ENCODE data around the gene BIN1. TPM values are rescaled to one million over a fixed set of nuclear protein-coding genes. Genes with fewer than 3 reads are reported as not detected.

The BIN1 gene
- total RNA-seq, 2 donors from 2014 or later = 24.4 to 43.5 TPM

DNA sequence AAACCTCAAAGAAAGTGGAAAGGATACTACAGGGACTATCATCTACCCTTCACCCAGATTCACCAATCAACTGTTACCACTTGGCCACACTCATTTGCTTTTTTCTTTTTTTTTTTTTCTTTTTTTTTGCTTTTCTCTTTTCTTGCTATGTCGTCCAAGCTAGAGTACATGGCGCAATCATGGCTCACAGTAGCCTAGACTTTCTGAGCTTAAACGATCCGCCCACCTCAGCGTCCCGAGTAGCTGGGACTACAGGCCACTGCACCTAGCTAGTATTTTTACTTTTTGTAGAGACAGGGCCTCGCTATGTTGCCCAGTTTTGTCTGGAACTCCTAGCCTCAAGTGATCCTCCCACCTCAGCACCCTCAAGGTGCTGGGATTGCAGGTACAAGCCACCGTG, 24.0 kb downstream of the BIN1 start:
- H3K4me1 ChIP-seq = peaks cover 9% of the 10 kb centered on the region
- no peak overlapping the region for H3K4me3 ChIP-seq
- WGBS, 2 donors = 91 to 93% methylated on average over 8 of the region's 8 CpGs
- no peaks in the 10 kb centered on the region for H3K27me3 ChIP-seq
- DNase-seq (peak in 2 of 4 donors; percentile 24 to 43), ATAC-seq (no peak)
- no peaks in the 10 kb centered on the region for H3K36me3 ChIP-seq (replicated peaks in 1 of 2; ENCODE audit: insufficient read depth in 1 of 2, low read depth in 2 of 2)
- no peaks in the 10 kb centered on the region for H3K9me3 ChIP-seq
- TF ChIP-seq, protein P1, sequence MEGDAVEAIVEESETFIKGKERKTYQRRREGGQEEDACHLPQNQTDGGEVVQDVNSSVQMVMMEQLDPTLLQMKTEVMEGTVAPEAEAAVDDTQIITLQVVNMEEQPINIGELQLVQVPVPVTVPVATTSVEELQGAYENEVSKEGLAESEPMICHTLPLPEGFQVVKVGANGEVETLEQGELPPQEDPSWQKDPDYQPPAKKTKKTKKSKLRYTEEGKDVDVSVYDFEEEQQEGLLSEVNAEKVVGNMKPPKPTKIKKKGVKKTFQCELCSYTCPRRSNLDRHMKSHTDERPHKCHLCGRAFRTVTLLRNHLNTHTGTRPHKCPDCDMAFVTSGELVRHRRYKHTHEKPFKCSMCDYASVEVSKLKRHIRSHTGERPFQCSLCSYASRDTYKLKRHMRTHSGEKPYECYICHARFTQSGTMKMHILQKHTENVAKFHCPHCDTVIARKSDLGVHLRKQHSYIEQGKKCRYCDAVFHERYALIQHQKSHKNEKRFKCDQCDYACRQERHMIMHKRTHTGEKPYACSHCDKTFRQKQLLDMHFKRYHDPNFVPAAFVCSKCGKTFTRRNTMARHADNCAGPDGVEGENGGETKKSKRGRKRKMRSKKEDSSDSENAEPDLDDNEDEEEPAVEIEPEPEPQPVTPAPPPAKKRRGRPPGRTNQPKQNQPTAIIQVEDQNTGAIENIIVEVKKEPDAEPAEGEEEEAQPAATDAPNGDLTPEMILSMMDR (IDR thresholded peaks at IDR 0.05) = no peak
- TF ChIP-seq POLR2A (IDR thresholded peaks at IDR 0.05) = no peak
- intact Hi-C loops (cut with DNase I) = no loop called here
- no peak overlapping the region for H3K27ac ChIP-seq

DNA sequence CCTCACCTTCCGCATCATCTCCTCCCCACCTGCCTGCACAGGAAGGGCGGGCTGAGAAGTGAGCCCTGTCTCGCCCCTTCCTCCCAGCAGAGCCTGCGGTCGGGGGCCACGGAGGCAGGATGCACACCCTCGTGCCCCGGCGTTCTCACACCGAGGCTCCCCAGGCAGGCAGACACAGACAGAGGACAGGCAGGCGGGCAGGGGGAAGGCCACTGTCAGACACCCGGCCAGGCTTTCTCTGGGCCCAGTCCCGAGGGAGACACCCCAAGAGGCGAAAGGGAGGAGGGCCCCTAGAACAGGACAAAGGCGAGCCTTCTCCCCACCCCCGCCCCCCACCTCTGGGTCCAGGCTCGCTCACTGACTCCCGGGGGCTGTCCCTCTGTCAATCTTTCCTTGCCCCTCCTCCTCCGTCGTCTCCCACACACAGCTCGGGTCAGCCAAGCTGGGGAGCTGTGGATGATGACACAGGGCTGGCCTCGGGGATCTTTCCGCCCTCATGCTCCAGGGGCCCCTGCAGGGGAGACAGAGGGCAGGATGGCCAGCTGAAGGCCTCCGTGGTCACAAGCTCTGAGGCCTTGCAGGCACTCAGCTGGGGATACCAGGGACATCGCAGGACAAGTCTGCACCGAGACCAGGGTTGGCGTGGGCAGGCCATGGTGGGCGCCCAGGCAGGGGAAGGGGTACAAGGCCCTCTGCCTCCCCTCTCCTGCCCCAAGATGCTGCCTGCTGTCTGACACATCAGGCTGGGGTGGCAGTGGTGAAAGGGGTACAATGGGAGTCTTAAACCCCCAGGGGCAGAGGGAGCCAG, 24.9 kb downstream of the BIN1 start:
- H3K4me1 ChIP-seq = peaks cover 6% of the 10 kb centered on the region
- no peaks in the 10 kb centered on the region for H3K27me3 ChIP-seq
- intact Hi-C loops (cut with DNase I) = no loop called here
- no peaks in the 10 kb centered on the region for H3K36me3 ChIP-seq (replicated peaks in 1 of 2; ENCODE audit: insufficient read depth in 1 of 2, low read depth in 2 of 2)
- ATAC-seq (no peak), DNase-seq (no peak)
- H3K27ac ChIP-seq = no peak overlapping the region
- no peak overlapping the region for H3K4me3 ChIP-seq
- 54 to 58% methylated on average over 22 to 28 of the region's 28 CpGs for WGBS, 2 donors
- no peaks in the 10 kb centered on the region for H3K9me3 ChIP-seq
- no peak for TF ChIP-seq POLR2A (IDR thresholded peaks at IDR 0.05)
- TF ChIP-seq, protein P1 (IDR thresholded peaks at IDR 0.05) = no peak

DNA sequence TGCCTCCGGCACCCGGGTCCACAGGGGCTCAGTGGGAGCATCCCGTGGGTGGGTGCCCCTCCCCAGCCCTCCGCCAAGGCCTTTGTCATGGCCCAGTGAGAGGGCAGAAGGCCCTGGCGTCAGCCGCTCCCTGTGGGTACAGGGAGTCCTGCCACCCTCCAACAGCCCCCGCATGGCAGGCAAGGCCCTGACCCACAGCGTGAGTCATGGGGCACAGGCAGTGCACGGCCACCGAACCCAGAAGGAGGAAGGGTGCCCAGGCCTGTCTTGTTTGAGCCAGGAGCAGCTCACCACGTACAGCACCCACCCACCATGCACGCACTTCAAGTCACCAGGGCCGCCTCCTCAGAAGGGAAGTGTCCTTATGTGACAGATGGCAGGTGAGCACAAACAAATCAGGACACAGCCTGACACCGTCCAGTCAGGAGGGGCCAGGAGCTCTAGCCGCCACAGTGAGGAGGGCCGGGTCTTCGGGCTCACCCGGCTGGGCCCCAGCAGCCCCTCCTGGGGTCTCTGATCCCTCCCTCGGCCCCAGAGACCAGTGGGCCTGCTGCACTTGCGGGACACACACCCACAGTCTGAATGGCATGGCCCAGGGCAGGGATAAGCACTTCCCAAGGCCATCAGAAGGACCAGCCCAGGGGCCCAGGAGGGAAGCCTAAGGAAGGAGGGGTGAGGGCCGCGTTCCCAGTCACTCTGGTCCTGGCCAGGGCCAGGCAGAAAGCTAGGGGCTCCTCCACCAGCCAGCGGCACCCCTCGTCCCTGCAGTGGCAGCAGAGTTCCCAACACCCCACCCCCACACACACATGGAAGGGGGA, 25.8 kb downstream of the BIN1 start:
- Histone ChIP-seq H3K4me3 (no peak overlapping the region), H3K9me3 (no peaks in the 10 kb centered on the region), H3K36me3 (replicated peaks in 1 of 2; ENCODE audit: insufficient read depth in 1 of 2, low read depth in 2 of 2) (no peaks in the 10 kb centered on the region), H3K27me3 (no peaks in the 10 kb centered on the region), H3K4me1 (peaks cover 6% of the 10 kb centered on the region), H3K27ac (no peak overlapping the region)
- intact Hi-C loops (cut with DNase I) = no loop called here
- WGBS, 2 donors = 75 to 86% methylated on average over 7 to 24 of the region's 24 CpGs
- peak in 1 of 4 donors; percentile 35 for DNase-seq
- no peak for ATAC-seq
- no peak for TF ChIP-seq POLR2A (IDR thresholded peaks at IDR 0.05)
- TF ChIP-seq, protein P1 (IDR thresholded peaks at IDR 0.05) = no peak

DNA sequence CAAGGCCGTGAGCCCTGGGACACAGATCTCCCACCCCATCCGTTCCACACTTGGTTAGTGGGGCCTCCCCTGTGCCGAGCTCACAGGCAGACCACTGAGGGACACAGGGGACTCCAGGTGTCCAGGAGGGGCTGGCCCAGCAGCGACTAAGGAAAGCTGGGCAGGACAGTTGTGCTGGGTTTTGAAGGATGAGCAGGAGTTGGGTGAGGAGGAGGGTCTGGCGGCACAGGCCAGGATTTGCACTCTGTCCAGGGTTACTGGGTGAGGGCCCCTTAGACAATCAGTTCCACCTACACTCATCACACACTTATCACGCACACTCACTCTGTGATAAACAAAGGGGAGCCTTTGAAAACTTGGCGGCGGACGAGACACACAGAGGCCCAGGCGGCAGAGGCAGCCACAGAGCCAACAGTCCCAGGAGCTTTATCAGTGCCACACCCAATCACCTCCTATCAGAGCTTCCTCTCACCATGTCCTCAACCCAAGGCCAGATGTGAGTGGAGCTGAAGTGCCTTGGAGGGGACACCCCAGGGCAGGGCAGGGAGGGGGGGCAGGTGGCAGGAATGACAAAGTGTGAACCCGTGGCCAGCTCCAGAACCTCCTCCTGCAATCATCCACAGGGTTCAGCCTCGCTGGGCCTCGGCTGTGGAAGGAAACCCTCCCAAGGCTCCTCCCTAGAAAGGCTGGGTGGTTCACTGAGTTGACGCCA, 26.6 kb downstream of the BIN1 start:
- peaks cover 6% of the 10 kb centered on the region for H3K4me1 ChIP-seq
- no peak overlapping the region for H3K27ac ChIP-seq
- H3K9me3 ChIP-seq = no peaks in the 10 kb centered on the region
- ATAC-seq (no peak), DNase-seq (no peak)
- H3K4me3 ChIP-seq = no peak overlapping the region
- no peaks in the 10 kb centered on the region for H3K36me3 ChIP-seq (replicated peaks in 1 of 2; ENCODE audit: insufficient read depth in 1 of 2, low read depth in 2 of 2)
- 74 to 88% methylated on average over 11 to 14 of the region's 14 CpGs for WGBS, 2 donors
- intact Hi-C loops (cut with DNase I) = no loop called here
- H3K27me3 ChIP-seq = no peaks in the 10 kb centered on the region
- no peak for TF ChIP-seq POLR2A (IDR thresholded peaks at IDR 0.05)
- TF ChIP-seq, protein P1 (IDR thresholded peaks at IDR 0.05) = no peak
